Activated naive CD8-positive, alpha-beta T cell treated with anti-CD3 and anti-CD28 coated beads, Interleukin-2, amount 50 U/mL, for 24 hours (primary cell): ENCODE results near the gene FAM241A.
"Not testable (repeated sequence)": the region's sequence is repeated elsewhere in the genome, so short reads cannot be mapped to it uniquely, and the experiment has no call there.

Experiments used
- ATAC-seq: fragments of 150-1000 bp; cut with Tn5 transposase; one replicate; pipeline ENCODE4 v1.10.0; 2021
- DNase-seq: peaks from one replicate; pipeline ENCODE4 v3.0.0; 2021
- H3K27ac Mint-ChIP-seq: one replicate; pipeline ENCODE4 v1.8.0; 2021; ENCODE audit warnings: mild to moderate bottlenecking, mixed read lengths
- H3K27me3 Mint-ChIP-seq: one replicate; pipeline ENCODE4 v1.8.0; 2021; ENCODE audit warnings: mixed read lengths
- H3K36me3 Mint-ChIP-seq: one replicate; pipeline ENCODE4 v1.8.0; 2021; ENCODE audit warnings: low read depth, mixed read lengths
- H3K4me1 Mint-ChIP-seq: one replicate; pipeline ENCODE4 v1.8.0; 2021; ENCODE audit warnings: mixed read lengths
- H3K4me3 Mint-ChIP-seq: one replicate; pipeline ENCODE4 v1.8.0; 2021; ENCODE audit warnings: mild to moderate bottlenecking, moderate library complexity, mixed read lengths
- H3K9me3 Mint-ChIP-seq: one replicate; pipeline ENCODE4 v1.8.0; 2021; ENCODE audit warnings: mixed read lengths

FAM241A gene

DNA sequence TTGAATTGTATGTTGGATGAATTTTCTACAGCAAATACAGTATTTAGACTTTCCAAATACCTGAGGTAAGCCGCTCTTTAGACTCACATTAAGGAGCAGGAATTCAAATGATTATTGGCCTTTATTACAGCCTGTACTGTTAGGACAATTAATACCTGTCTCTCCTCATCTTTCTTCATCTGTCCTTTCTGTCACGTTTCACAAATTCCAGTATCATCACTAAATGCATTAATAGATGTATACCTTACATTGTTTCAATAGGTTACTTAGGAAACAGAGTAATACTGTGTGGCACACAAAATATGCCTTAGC lies 1.2 kb downstream of the FAM241A start:
- no peaks in the 10 kb centered on the region for H3K9me3 Mint-ChIP-seq
- H3K36me3 Mint-ChIP-seq = peaks cover 13% of the 10 kb centered on the region
- no peaks in the 10 kb centered on the region for H3K27me3 Mint-ChIP-seq
- DNase-seq (no peak), ATAC-seq (no peak)
- peaks cover 45% of the 10 kb centered on the region for H3K4me1 Mint-ChIP-seq
- peak overlapping the region; percentile 91 for H3K27ac Mint-ChIP-seq
- peak overlapping the region; percentile 88 for H3K4me3 Mint-ChIP-seq

GRCh38 chr4:112147697-112148096 lies 2.4 kb downstream of the FAM241A start:
- H3K4me3 Mint-ChIP-seq = peak overlapping the region; percentile 88

GRCh38 chr4:112150920-112151319 lies 5.7 kb downstream of the FAM241A start:
- H3K4me3 Mint-ChIP-seq = no peak overlapping the region
- ATAC-seq (no peak), DNase-seq (no peak)
- no peaks in the 10 kb centered on the region for H3K9me3 Mint-ChIP-seq
- peaks cover 67% of the 10 kb centered on the region for H3K4me1 Mint-ChIP-seq
- H3K36me3 Mint-ChIP-seq = peaks cover 16% of the 10 kb centered on the region
- H3K27me3 Mint-ChIP-seq = no peaks in the 10 kb centered on the region
- H3K27ac Mint-ChIP-seq = no peak overlapping the region

More at GRCh38 chr4:112147697-112148096, 2.4 kb downstream of the FAM241A start:
- H3K4me1 Mint-ChIP-seq = peaks cover 57% of the 10 kb centered on the region
- DNase-seq (no peak), ATAC-seq (no peak)
- H3K27me3 Mint-ChIP-seq = no peaks in the 10 kb centered on the region
- no peak overlapping the region for H3K27ac Mint-ChIP-seq
- H3K36me3 Mint-ChIP-seq = peaks cover 13% of the 10 kb centered on the region
- H3K9me3 Mint-ChIP-seq = no peaks in the 10 kb centered on the region

DNA sequence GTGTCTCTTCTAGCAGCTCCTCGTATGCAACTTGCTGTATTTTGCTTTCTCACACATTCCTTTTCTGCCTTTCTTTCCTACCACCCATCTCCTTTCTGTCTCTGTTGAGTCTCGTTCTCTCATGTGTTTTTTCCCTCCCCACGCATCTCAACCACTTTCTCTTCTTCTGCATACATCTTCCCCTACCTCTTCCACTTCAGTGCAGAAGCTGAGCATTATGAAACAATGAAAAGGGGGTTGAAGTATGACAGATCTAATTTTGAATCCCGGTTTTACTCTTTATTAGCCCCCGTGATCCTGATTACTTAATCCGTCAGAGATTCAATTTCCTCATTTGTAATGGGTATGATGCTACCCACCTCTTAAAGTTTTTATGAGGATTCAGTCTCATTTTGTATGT lies 7.3 kb downstream of the FAM241A start:
- peaks cover 60% of the 10 kb centered on the region for H3K4me1 Mint-ChIP-seq
- H3K36me3 Mint-ChIP-seq = peaks cover 18% of the 10 kb centered on the region
- peak overlapping the region; percentile 58 for H3K4me3 Mint-ChIP-seq
- peak overlapping the region; percentile 54 for H3K27ac Mint-ChIP-seq
- H3K9me3 Mint-ChIP-seq = no peaks in the 10 kb centered on the region
- H3K27me3 Mint-ChIP-seq = no peaks in the 10 kb centered on the region
- ATAC-seq (peak; percentile 45), DNase-seq (no peak)

GRCh38 chr4:112153211-112153791 lies 8.0 kb downstream of the FAM241A start:
- no peaks in the 10 kb centered on the region for H3K9me3 Mint-ChIP-seq
- peak overlapping the region; percentile 58 for H3K4me3 Mint-ChIP-seq
- H3K4me1 Mint-ChIP-seq = peaks cover 53% of the 10 kb centered on the region
- peak; percentile 54 for ATAC-seq
- H3K27me3 Mint-ChIP-seq = no peaks in the 10 kb centered on the region
- H3K36me3 Mint-ChIP-seq = peaks cover 18% of the 10 kb centered on the region
- peak; percentile 14 for DNase-seq
- peak overlapping the region; percentile 54 for H3K27ac Mint-ChIP-seq

- ATAC-seq = no peak
- peaks cover 42% of the 10 kb centered on the region for H3K4me1 Mint-ChIP-seq
- H3K9me3 Mint-ChIP-seq = peaks cover 9% of the 10 kb centered on the region
- no peak overlapping the region for H3K27ac Mint-ChIP-seq
- no peak for DNase-seq
- H3K4me3 Mint-ChIP-seq = no peak overlapping the region
- peaks cover 38% of the 10 kb centered on the region for H3K36me3 Mint-ChIP-seq
- H3K27me3 Mint-ChIP-seq = no peaks in the 10 kb centered on the region
Observed at GRCh38 chr4:112156112-112156511, 10.9 kb downstream of the FAM241A start.

DNA sequence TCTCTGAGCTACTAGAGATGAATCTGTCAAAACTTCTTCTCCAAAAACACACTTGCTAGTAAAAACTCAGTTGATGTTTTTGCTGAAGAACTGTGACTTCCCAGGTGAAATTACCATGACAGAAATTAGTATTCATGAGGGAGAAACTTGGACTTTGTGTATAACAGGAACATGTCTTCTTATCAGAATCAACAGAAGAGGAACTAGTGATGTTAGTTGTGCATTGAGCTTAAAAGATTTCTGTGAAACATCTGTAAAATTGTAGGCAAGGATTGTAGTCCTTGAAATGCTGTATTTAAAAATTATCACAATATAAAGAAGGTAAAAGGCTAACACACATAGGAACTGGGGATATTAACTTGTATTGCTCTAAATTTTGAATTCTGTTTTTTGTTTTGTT lies 11.3 kb downstream of the FAM241A start:
- DNase-seq = no peak

DNA sequence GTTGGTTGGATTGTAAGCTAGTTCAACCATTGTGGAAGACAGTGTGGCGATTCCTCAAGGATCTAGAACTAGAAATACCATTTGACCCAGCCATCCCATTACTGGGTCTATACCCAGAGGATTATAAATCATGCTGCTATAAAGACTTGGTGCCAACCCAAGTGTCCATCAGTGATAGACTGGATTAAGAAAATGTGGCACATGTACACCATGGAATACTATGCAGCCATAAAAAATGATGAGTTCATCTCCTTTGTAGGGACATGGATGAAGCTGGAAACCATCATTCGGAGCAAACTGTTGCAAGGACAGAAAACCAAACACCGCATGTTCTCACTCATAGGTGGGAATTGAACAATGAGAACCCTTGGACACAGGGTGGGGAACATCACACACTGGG lies 18.5 kb downstream of the FAM241A start:
- DNase-seq = not testable (repeated sequence)

More for the DNA sequence above, 11.3 kb downstream of the FAM241A start:
- no peak for ATAC-seq
- H3K36me3 Mint-ChIP-seq = peaks cover 37% of the 10 kb centered on the region
- H3K27me3 Mint-ChIP-seq = no peaks in the 10 kb centered on the region
- no peak overlapping the region for H3K27ac Mint-ChIP-seq
- H3K4me3 Mint-ChIP-seq = no peak overlapping the region
- peaks cover 13% of the 10 kb centered on the region for H3K9me3 Mint-ChIP-seq
- H3K4me1 Mint-ChIP-seq = peaks cover 38% of the 10 kb centered on the region

GRCh38 chr4:112167794-112168193 lies 22.5 kb downstream of the FAM241A start:
- Mint-ChIP-seq H3K27ac (no peak overlapping the region), H3K27me3 (no peaks in the 10 kb centered on the region), H3K4me1 (peaks cover 45% of the 10 kb centered on the region), H3K9me3 (no peaks in the 10 kb centered on the region), H3K4me3 (no peak overlapping the region), H3K36me3 (peaks cover 24% of the 10 kb centered on the region)
- ATAC-seq = no peak
- DNase-seq = no peak

More for the DNA sequence above, 18.5 kb downstream of the FAM241A start:
- Mint-ChIP-seq H3K36me3 (peaks cover 37% of the 10 kb centered on the region), H3K9me3 (peaks cover 17% of the 10 kb centered on the region), H3K4me1 (peaks cover 14% of the 10 kb centered on the region)
- not testable (repeated sequence) for ATAC-seq, H3K4me3 Mint-ChIP-seq, H3K27me3 Mint-ChIP-seq, H3K27ac Mint-ChIP-seq

GRCh38 chr4:112168719-112169500 lies 23.7 kb downstream of the FAM241A start:
- ATAC-seq = no peak
- Mint-ChIP-seq H3K9me3 (no peaks in the 10 kb centered on the region), H3K36me3 (peaks cover 22% of the 10 kb centered on the region), H3K4me3 (no peak overlapping the region), H3K4me1 (peaks cover 45% of the 10 kb centered on the region), H3K27me3 (no peaks in the 10 kb centered on the region), H3K27ac (peak overlapping the region; percentile 7)
- DNase-seq = no peak

DNA sequence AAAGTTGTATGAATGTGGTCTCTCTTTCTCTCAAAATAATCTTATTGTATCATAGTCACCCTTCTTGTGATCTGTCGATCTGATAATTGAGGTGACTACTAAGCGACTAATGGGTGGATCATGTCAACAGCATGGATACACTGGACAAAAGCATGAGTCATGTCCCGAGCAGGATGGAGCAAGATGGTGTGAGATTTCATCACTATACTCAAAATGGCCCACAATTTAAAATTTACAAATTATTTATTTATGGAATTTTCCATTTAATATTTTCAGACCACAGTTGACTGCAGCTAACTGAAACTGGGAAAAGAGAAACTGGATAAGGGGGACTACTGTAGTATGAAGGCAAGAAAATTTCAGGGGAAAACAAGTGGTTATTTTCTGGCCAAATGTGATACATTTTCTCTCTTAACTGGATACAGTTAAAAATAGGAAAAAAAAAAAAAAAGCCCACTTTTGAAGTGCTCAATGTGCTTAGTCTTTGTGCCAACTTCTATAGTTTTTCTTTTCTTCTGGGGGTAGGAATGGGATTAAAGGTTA lies 25.3 kb downstream of the FAM241A start:
- Mint-ChIP-seq H3K36me3 (peaks cover 25% of the 10 kb centered on the region), H3K4me3 (no peak overlapping the region), H3K9me3 (no peaks in the 10 kb centered on the region), H3K4me1 (peaks cover 46% of the 10 kb centered on the region), H3K27ac (peak overlapping the region; percentile 36), H3K27me3 (no peaks in the 10 kb centered on the region)
- ATAC-seq = peak; percentile 87
- DNase-seq = no peak

DNA sequence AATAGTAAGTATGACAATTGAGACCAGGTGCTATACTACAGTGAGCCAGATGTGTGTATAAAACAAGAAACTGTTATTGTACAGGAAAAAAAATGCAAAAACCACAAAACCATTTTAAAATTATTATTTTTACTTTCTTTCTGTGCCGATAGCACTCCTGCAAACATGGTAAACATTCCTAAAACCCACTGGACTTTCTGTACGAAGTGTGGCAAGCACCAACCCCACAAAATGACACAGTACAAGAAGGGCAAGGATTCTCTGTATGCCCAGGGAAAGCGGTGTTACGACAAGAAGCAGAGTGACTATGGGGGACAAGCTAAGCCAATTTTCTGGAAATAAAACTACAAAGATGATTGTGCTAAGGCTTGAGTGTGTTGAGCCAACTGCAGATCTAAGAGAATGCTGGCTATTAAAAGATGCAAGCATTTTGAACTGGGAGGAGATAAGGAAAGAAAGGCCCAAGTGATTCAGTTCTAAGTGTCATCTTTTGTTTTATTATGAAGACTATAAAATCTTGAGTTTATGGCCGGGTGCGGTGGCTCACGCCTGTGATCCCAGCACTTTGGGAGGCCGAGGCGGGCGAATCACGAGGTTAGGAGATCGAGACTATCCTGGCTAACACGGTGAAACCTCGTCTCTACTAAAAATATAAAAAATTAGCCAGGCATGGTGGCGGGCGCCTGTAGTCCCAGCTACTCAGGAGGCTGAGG lies 26.0 kb downstream of the FAM241A start:
- H3K9me3 Mint-ChIP-seq, ATAC-seq, H3K27me3 Mint-ChIP-seq, H3K4me3 Mint-ChIP-seq, DNase-seq: not testable (repeated sequence)
- peaks cover 51% of the 10 kb centered on the region for H3K4me1 Mint-ChIP-seq
- H3K27ac Mint-ChIP-seq = peak overlapping the region; percentile 36
- peaks cover 24% of the 10 kb centered on the region for H3K36me3 Mint-ChIP-seq

DNA sequence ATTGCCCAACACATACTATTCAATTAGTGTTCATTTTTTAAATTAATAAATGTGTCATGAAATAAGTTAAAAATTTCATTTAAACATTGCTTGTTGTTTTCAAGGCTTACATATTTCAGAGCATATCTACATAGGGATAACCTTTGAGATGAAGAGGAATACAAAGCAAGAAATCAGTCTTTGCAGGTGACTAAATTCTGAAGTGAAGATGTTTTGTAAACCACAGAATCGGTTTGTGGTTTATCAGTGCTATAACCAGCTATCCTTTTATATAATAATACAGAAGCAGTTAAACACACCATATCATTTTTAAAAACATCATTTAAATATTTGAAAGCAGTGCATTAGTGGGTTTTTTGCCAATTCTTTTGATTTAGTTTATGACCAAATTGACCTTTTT lies 26.9 kb downstream of the FAM241A start:
- peaks cover 21% of the 10 kb centered on the region for H3K36me3 Mint-ChIP-seq
- DNase-seq = no peak
- H3K4me3 Mint-ChIP-seq = no peak overlapping the region
- H3K27ac Mint-ChIP-seq = no peak overlapping the region
- ATAC-seq = peak; percentile 47
- no peaks in the 10 kb centered on the region for H3K27me3 Mint-ChIP-seq
- H3K9me3 Mint-ChIP-seq = no peaks in the 10 kb centered on the region
- peaks cover 54% of the 10 kb centered on the region for H3K4me1 Mint-ChIP-seq

GRCh38 chr4:112173593-112174558 lies 28.6 kb downstream of the FAM241A start:
- H3K27me3 Mint-ChIP-seq = no peaks in the 10 kb centered on the region
- H3K9me3 Mint-ChIP-seq = no peaks in the 10 kb centered on the region
- H3K4me3 Mint-ChIP-seq = no peak overlapping the region
- DNase-seq (no peak), ATAC-seq (no peak)
- H3K27ac Mint-ChIP-seq = no peak overlapping the region
- peaks cover 29% of the 10 kb centered on the region for H3K36me3 Mint-ChIP-seq
- H3K4me1 Mint-ChIP-seq = peaks cover 53% of the 10 kb centered on the region
